IMR-90 (cell line): Measurements from ENCODE around the gene IL4R. TPM values are rescaled to one million over a fixed set of nuclear protein-coding genes. Genes with fewer than 3 reads are reported as not detected.

Experiments
- ATAC-seq: fragments of 200-7000 bp; cut with Tn5 transposase; 2 replicates; pipeline ENCODE4 v1.9.1; 2020; ENCODE audit warnings: low read depth, mild to moderate bottlenecking, moderate library complexity
- BruUV-seq: library from RNA; stranded (reverse); fragments of 400-500 nt; replicated peaks from 2 replicates; lab custom pipeline; 2021; lab: Mats Ljungman, UMichigan
- CTCF ChIA-PET: fragments of 300-600 bp; formaldehyde crosslinking; extraction: SDS; loops from one replicate; lab custom pipeline; 2021; ENCODE audit warnings: antibody characterized with exemption; lab: Yijun Ruan, JAX
- POLR2A ChIA-PET: fragments of 300-600 bp; sonication (Branson Sonifier 250); formaldehyde crosslinking; loops from one replicate; lab custom pipeline; 2022; ENCODE audit warnings: antibody characterized with exemption; ENCODE audit not compliant: unreplicated experiment; lab: Charles Lee
- DNase-seq: peaks from one replicate; pipeline ENCODE4 v3.0.0; 2013
- H2AFZ ChIP-seq: replicated peaks from 2 replicates; pipeline ENCODE3; 2013; ENCODE audit warnings: low read length, mild to moderate bottlenecking; ENCODE audit not compliant: poor library complexity
- H2AK5ac ChIP-seq: 2 replicates; pipeline ENCODE4 v1.6.1; 2013; ENCODE audit warnings: low read depth, low read length, inconsistent platforms
- H2AK9ac ChIP-seq: replicated peaks from 2 replicates; pipeline ENCODE3; 2013; ENCODE audit warnings: mild to moderate bottlenecking, low read depth, low read length, moderate library complexity; ENCODE audit not compliant: poor library complexity
- H2BK120ac ChIP-seq: 2 replicates; pipeline ENCODE4 v1.6.1; 2013; ENCODE audit warnings: low read depth, low read length, inconsistent platforms
- H2BK15ac ChIP-seq: 3 replicates; pipeline ENCODE4 v1.6.1; 2013; ENCODE audit warnings: low read depth, low read length, inconsistent platforms
- H2BK20ac ChIP-seq: 2 replicates; pipeline ENCODE4 v1.6.1; 2013; ENCODE audit warnings: low read depth, mild to moderate bottlenecking, inconsistent platforms, low read length, moderate library complexity
- H2BK5ac ChIP-seq: 2 replicates; pipeline ENCODE4 v1.6.1; 2013; ENCODE audit warnings: mild to moderate bottlenecking, low read depth, low read length, inconsistent platforms; ENCODE audit not compliant: poor library complexity, severe bottlenecking
- H3K14ac ChIP-seq: replicated peaks from 2 replicates; pipeline ENCODE4 v1.6.1; 2013; ENCODE audit warnings: low read depth, low read length, inconsistent platforms
- H3K18ac ChIP-seq: 2 replicates; pipeline ENCODE4 v1.6.1; 2013; ENCODE audit warnings: low read depth, low read length, control low read depth
- H3K23ac ChIP-seq: 2 replicates; pipeline ENCODE4 v1.6.1; 2013; ENCODE audit warnings: low read depth, low read length, inconsistent platforms
- H3K27ac ChIP-seq: 2 replicates; pipeline ENCODE4 v1.5.1; 2013; ENCODE audit warnings: mild to moderate bottlenecking, control low read depth, low read length; ENCODE audit not compliant: insufficient read depth
- H3K27me3 ChIP-seq: 2 replicates; pipeline ENCODE4 v1.6.1; 2013; ENCODE audit warnings: low read length; ENCODE audit not compliant: control insufficient read depth, insufficient read depth
- H3K36me3 ChIP-seq: 2 replicates; pipeline ENCODE4 v1.6.1; 2013; ENCODE audit warnings: low read length, mixed read lengths; ENCODE audit not compliant: control insufficient read depth, insufficient read depth
- H3K4ac ChIP-seq: 2 replicates; pipeline ENCODE4 v1.6.1; 2013; ENCODE audit warnings: low read depth, low read length, inconsistent platforms
- H3K4me1 ChIP-seq: 2 replicates; pipeline ENCODE4 v1.6.1; 2013; ENCODE audit warnings: low read length, mixed read lengths; ENCODE audit not compliant: control insufficient read depth, insufficient read depth
- H3K4me2 ChIP-seq: 2 replicates; pipeline ENCODE4 v1.6.1; 2013; ENCODE audit warnings: low read depth, mild to moderate bottlenecking, control low read depth, low read length, moderate library complexity
- H3K4me3 ChIP-seq: 2 replicates; pipeline ENCODE4 v1.5.1; 2013; ENCODE audit warnings: low read depth, mild to moderate bottlenecking, control low read depth, low read length, moderate library complexity; ENCODE audit not compliant: insufficient read depth
- H3K56ac ChIP-seq: 2 replicates; pipeline ENCODE4 v1.6.1; 2013; ENCODE audit warnings: low read length, inconsistent platforms; ENCODE audit not compliant: insufficient read depth; ENCODE audit errors: extremely low read depth
- H3K79me1 ChIP-seq, 2 experiments: 2 replicates each; pipeline ENCODE4 v1.6.1; 2013; ENCODE audit warnings: low read length in 2 of 2, inconsistent platforms in 1 of 2, low read depth in 1 of 2
- H3K9ac ChIP-seq: 2 replicates; pipeline ENCODE4 v1.6.1; 2013; ENCODE audit warnings: low read depth, low read length, control low read depth
- H3K9me1 ChIP-seq: 2 replicates; pipeline ENCODE4 v1.6.1; 2013; ENCODE audit warnings: low read length, inconsistent platforms; ENCODE audit not compliant: insufficient read depth
- H3K9me3 ChIP-seq: 2 replicates; pipeline ENCODE4 v1.6.1; 2013; ENCODE audit warnings: low read length; ENCODE audit not compliant: control insufficient read depth, insufficient read depth
- H4K20me1 ChIP-seq: 2 replicates; pipeline ENCODE4 v1.6.1; 2013; ENCODE audit warnings: low read length, inconsistent platforms; ENCODE audit not compliant: insufficient read depth
- H4K5ac ChIP-seq: 2 replicates; pipeline ENCODE4 v1.6.1; 2013; ENCODE audit warnings: mild to moderate bottlenecking, low read depth, low read length, control low read depth
- H4K8ac ChIP-seq, 2 experiments: 2 replicates each; pipeline ENCODE4 v1.6.1; 2013; ENCODE audit warnings: low read depth in 2 of 2, low read length in 2 of 2, control low read depth in 1 of 2, inconsistent platforms in 1 of 2
- H4K91ac ChIP-seq: 2 replicates; pipeline ENCODE4 v1.6.1; 2013; ENCODE audit warnings: low read depth, low read length, inconsistent platforms; ENCODE audit not compliant: insufficient read depth
- CTCF ChIP-seq: conservative IDR thresholded peaks from 2 replicates; pipeline ENCODE4 v1.5.1; 2012; ENCODE audit warnings: mild to moderate bottlenecking, low read depth, low read length, improper control_type of control experiment
- MAFK ChIP-seq: IDR thresholded peaks from 2 replicates; pipeline ENCODE4 v1.6.1; 2012; ENCODE audit warnings: low read depth, low read length, improper control_type of control experiment
- RAD21 ChIP-seq: IDR thresholded peaks from 2 replicates; pipeline ENCODE4 v1.6.1; 2012; ENCODE audit warnings: low read length, improper control_type of control experiment
- RFX5 ChIP-seq: IDR thresholded peaks from 2 replicates; pipeline ENCODE4 v1.8.0; 2012; ENCODE audit warnings: low read depth, mild to moderate bottlenecking, low read length, moderate library complexity
- SMC3 ChIP-seq: fragments of 150-350 bp; IDR thresholded peaks from 2 replicates; pipeline ENCODE4 v1.6.1; 2016; ENCODE audit warnings: low read depth, mild to moderate bottlenecking, antibody characterized with exemption, low read length, moderate library complexity
- WGBS, 2 experiments: methylation state at CpG; one replicate each; pipeline versions ENCODE4 v1.1.5 to v1.1.7; 2013; ENCODE audit warnings: missing lambda C conversion rate in 2 of 2; ENCODE audit not compliant: insufficient read length in 1 of 2; ENCODE audit errors: extremely low coverage in 2 of 2; 5-methylcytosine and 5-hydroxymethylcytosine counted together
- dilution Hi-C: fragments of 300-500 bp; cut with HindIII; formaldehyde crosslinking; loops from one replicate; pipeline ENCODE4 v1.14.3; 2018; ENCODE audit warnings: low sequenced_read_pairs; ENCODE audit not compliant: unreplicated experiment
- in situ Hi-C: fragments of 300-500 bp; cut with MboI; formaldehyde crosslinking; loops from 3 replicates; pipeline ENCODE4 v1.14.3; 2019; ENCODE audit warnings: low sequenced_read_pairs, inconsistent platforms, mixed read lengths
- intact Hi-C: fragments of 100-400 bp; cut with micrococcal nuclease; formaldehyde crosslinking; loops from 2 replicates; pipeline ENCODE4 v1.10.0; 2022
- polyA plus RNA-seq, 3 experiments: library from polyadenylated mRNA; depleted of rRNA; stranded (reverse); fragments of >200 nt; gene quantifications; 2 replicates each; pipeline ENCODE4 v1.2.3, GENCODE V29; 2012; ENCODE audit warnings: low replicate concordance in 1 of 3
- total RNA-seq: library from RNA; depleted of rRNA; stranded (reverse); fragments of >200 nt; gene quantifications from 2 replicates; pipeline ENCODE4 v1.2.3, GENCODE V29; 2012

The IL4R gene
- total and polyA plus RNA-seq, 2 of the 4 experiments (the other 2 are of a cell fraction) = 6.3 to 18.7 TPM

- no peak overlapping the region for H3K56ac ChIP-seq
- no TSS peak for BruUV-seq
- no peak overlapping the region for H3K18ac ChIP-seq
- H2BK5ac ChIP-seq = no peak overlapping the region
- intact Hi-C loops = no loop called here
- H4K8ac ChIP-seq = no peak overlapping the region
- no peak overlapping the region for H4K5ac ChIP-seq
- H2BK15ac ChIP-seq = no peak overlapping the region
- H3K27ac ChIP-seq = no peak overlapping the region
- WGBS, 2 experiments = 83% methylated on average over 7 of the region's 12 CpGs; no CpG with 5 or more reads in 1 of the 2 experiments
- in situ Hi-C loops = no loop called here
- no peak overlapping the region for H4K91ac ChIP-seq
- no peak overlapping the region for H3K4ac ChIP-seq
- no peaks in the 10 kb centered on the region; the same call in 1 of the 2 replicates for H4K20me1 ChIP-seq
- H3K4me3 ChIP-seq = no peak overlapping the region
- peaks cover 15 to 57% of the 10 kb centered on the region in 2 experiments for H3K79me1 ChIP-seq
- peaks cover 4% of the 10 kb centered on the region; the same call in 1 of the 2 replicates for H3K9me1 ChIP-seq
- DNase-seq (peak; percentile 22), ATAC-seq (peak; percentile 66)
- no peak overlapping the region for H3K4me2 ChIP-seq
- CTCF ChIA-PET = interaction anchor here (0.5 to 0.9 kb wide), 3 partner anchors 121 to 133 kb away, joined by 3 to 4 read pairs (median 3); no protein-coding TSS in a partner anchor
- H3K23ac ChIP-seq = no peak overlapping the region
- no peak overlapping the region for H3K9ac ChIP-seq
- dilution Hi-C loops = no loop called here
- H2BK20ac ChIP-seq = no peak overlapping the region
- no peaks in the 10 kb centered on the region for H3K27me3 ChIP-seq
- peaks cover 4% of the 10 kb centered on the region for H3K9me3 ChIP-seq
- no peak overlapping the region for H2AK5ac ChIP-seq
- H2BK120ac ChIP-seq = no peak overlapping the region
- no peak overlapping the region for H2AFZ ChIP-seq
- H3K14ac ChIP-seq = no peak overlapping the region
- peaks cover 79% of the 10 kb centered on the region for H3K36me3 ChIP-seq
- TF ChIP-seq CTCF = peak; percentile 43
- TF ChIP-seq MAFK = peak; percentile 73
- no peak for TF ChIP-seq RFX5
- TF ChIP-seq SMC3 = peak; percentile 40; the same call in 1 of the 2 replicates
- peak; percentile 29; the same call in 1 of the 2 replicates for TF ChIP-seq RAD21
- peak overlapping the region; percentile 70 for H2AK9ac ChIP-seq
- H3K4me1 ChIP-seq = no peaks in the 10 kb centered on the region
- POLR2A ChIA-PET = no interaction called here
Observed at GRCh38 chr16:27355610-27356009, 41.8 kb downstream of the IL4R start.
